Stimulated activated CD4-positive, alpha-beta T cell treated with anti-CD3 and anti-CD28 coated beads, Interleukin-1b, Interleukin-23, amount 100 ng/mL, for 24 hours (primary cell): ENCODE results near the gene ALG14.
"Not testable (repeated sequence)": the region's sequence is repeated elsewhere in the genome, so short reads cannot be mapped to it uniquely, and the experiment has no call there.

Source experiments
- DNase-seq, 4 experiments: peaks; one replicate each; pipeline ENCODE4 v3.0.0-alpha.2; 2020; ENCODE audit warnings: low read depth in 4 of 4, low spot score in 1 of 4

The ALG14 gene

GRCh38 chr1:95072532-95073419, at the start of gene ALG14:
Gene ALG14 (minus strand): TSS chr1:95072951. CDS start chr1:95072898, 53 bp downstream.
- peak; percentile 75 to 87 (median 79) for DNase-seq

GRCh38 chr1:95122151-95122697, 49.5 kb upstream of the ALG14 start:
- no peak for DNase-seq

GRCh38 chr1:95119273-95119672, 46.5 kb upstream of the ALG14 start:
- no peak for DNase-seq

GRCh38 chr1:95118710-95119109, 46.0 kb upstream of the ALG14 start:
- no peak for DNase-seq

GRCh38 chr1:95118067-95118499, 45.3 kb upstream of the ALG14 start:
- DNase-seq: peak in 1 of 4 experiments; percentile 10

GRCh38 chr1:95117207-95118066, 44.7 kb upstream of the ALG14 start, which contains the start of gene TLCD4:
Gene TLCD4 (plus strand): TSS chr1:95117355. CDS start chr1:95143902, 26,547 bp downstream.
- DNase-seq: peak in 3 of 4 experiments; percentile 1 to 11 (median 5)

GRCh38 chr1:95116580-95117206, 43.9 kb upstream of the ALG14 start:
- DNase-seq: peak in 3 of 4 experiments; percentile 5 to 27 (median 16)

- DNase-seq: no peak
Observed at GRCh38 chr1:95115708-95116137, 43.0 kb upstream of the ALG14 start.

- no peak for DNase-seq
Observed at GRCh38 chr1:95113684-95114083, 40.9 kb upstream of the ALG14 start.

GRCh38 chr1:95111014-95111413, 38.3 kb upstream of the ALG14 start:
- no peak for DNase-seq

GRCh38 chr1:95108792-95109191, 36.0 kb upstream of the ALG14 start:
- no peak for DNase-seq

- DNase-seq: no peak
Observed at GRCh38 chr1:95098196-95098595, 25.4 kb upstream of the ALG14 start.

- DNase-seq: no peak
Observed at GRCh38 chr1:95097426-95097825, 24.7 kb upstream of the ALG14 start.

GRCh38 chr1:95096218-95096841, 23.6 kb upstream of the ALG14 start:
- DNase-seq: no peak

- DNase-seq: no peak
Observed at GRCh38 chr1:95095833-95096217, 23.1 kb upstream of the ALG14 start.

- DNase-seq: no peak
Observed at GRCh38 chr1:95094923-95095322, 22.2 kb upstream of the ALG14 start.

- DNase-seq: no peak
Observed at GRCh38 chr1:95093296-95093695, 20.5 kb upstream of the ALG14 start.

GRCh38 chr1:95092891-95093290, 20.1 kb upstream of the ALG14 start:
- not testable (repeated sequence) for DNase-seq

- not testable (repeated sequence) for DNase-seq
Observed at GRCh38 chr1:95091290-95091689, 18.5 kb upstream of the ALG14 start.

GRCh38 chr1:95089650-95090287, 17.0 kb upstream of the ALG14 start:
- DNase-seq: no peak
